HUES6 (cell line): ENCODE measurements around the gene TGM2.

Experiments used
- H3K27ac ChIP-seq: 2 replicates; pipeline ENCODE4 v1.7.0; 2013; ENCODE audit warnings: low read depth, mild to moderate bottlenecking, low read length, inconsistent platforms
- H3K27me3 ChIP-seq: 2 replicates; pipeline ENCODE4 v1.6.1; 2013; ENCODE audit warnings: low read length; ENCODE audit not compliant: control insufficient read depth, insufficient read depth
- H3K36me3 ChIP-seq: 2 replicates; pipeline ENCODE4 v1.6.1; 2013; ENCODE audit warnings: low read length; ENCODE audit not compliant: control insufficient read depth, insufficient read depth
- H3K4me1 ChIP-seq: 2 replicates; pipeline ENCODE4 v1.6.1; 2013; ENCODE audit warnings: low read length; ENCODE audit not compliant: control insufficient read depth, insufficient read depth
- H3K4me3 ChIP-seq: 2 replicates; pipeline ENCODE4 v1.5.1; 2013; ENCODE audit warnings: low read depth, low read length
- H3K9ac ChIP-seq: one replicate; pipeline ENCODE4 v1.6.1; 2013; ENCODE audit warnings: mild to moderate bottlenecking, low read length
- H3K9me3 ChIP-seq: 2 replicates; pipeline ENCODE4 v1.6.1; 2013; ENCODE audit warnings: low read depth, low read length; ENCODE audit not compliant: control insufficient read depth, insufficient read depth

TGM2 gene

GRCh38 chr20:38158701-38159351 lies 6.2 kb downstream of the TGM2 start:
- no peaks in the 10 kb centered on the region for H3K27me3 ChIP-seq
- H3K9ac ChIP-seq = no peak overlapping the region
- no peaks in the 10 kb centered on the region for H3K9me3 ChIP-seq
- no peaks in the 10 kb centered on the region for H3K36me3 ChIP-seq
- no peak overlapping the region for H3K4me3 ChIP-seq
- no peak overlapping the region for H3K27ac ChIP-seq
- peaks cover 7% of the 10 kb centered on the region; the same call in 1 of the 2 replicates for H3K4me1 ChIP-seq

GRCh38 chr20:38157635-38158495 lies 7.2 kb downstream of the TGM2 start:
- Histone ChIP-seq H3K27me3 (no peaks in the 10 kb centered on the region), H3K36me3 (no peaks in the 10 kb centered on the region), H3K4me1 (peaks cover 7% of the 10 kb centered on the region; the same call in 1 of the 2 replicates), H3K9me3 (no peaks in the 10 kb centered on the region), H3K4me3 (no peak overlapping the region), H3K27ac (no peak overlapping the region), H3K9ac (no peak overlapping the region)

GRCh38 chr20:38156888-38157634 lies 8.0 kb downstream of the TGM2 start:
- no peaks in the 10 kb centered on the region for H3K27me3 ChIP-seq
- no peak overlapping the region for H3K9ac ChIP-seq
- peaks cover 14% of the 10 kb centered on the region; the same call in 1 of the 2 replicates for H3K4me1 ChIP-seq
- no peak overlapping the region for H3K4me3 ChIP-seq
- H3K27ac ChIP-seq = no peak overlapping the region
- no peaks in the 10 kb centered on the region for H3K36me3 ChIP-seq
- no peaks in the 10 kb centered on the region for H3K9me3 ChIP-seq

GRCh38 chr20:38156280-38156679 lies 8.8 kb downstream of the TGM2 start:
- peaks cover 14% of the 10 kb centered on the region; the same call in 1 of the 2 replicates for H3K4me1 ChIP-seq
- H3K9me3 ChIP-seq = no peaks in the 10 kb centered on the region
- no peak overlapping the region for H3K4me3 ChIP-seq
- no peak overlapping the region for H3K9ac ChIP-seq
- no peaks in the 10 kb centered on the region for H3K36me3 ChIP-seq
- H3K27me3 ChIP-seq = no peaks in the 10 kb centered on the region
- no peak overlapping the region for H3K27ac ChIP-seq

- Histone ChIP-seq H3K4me3 (no peak overlapping the region), H3K27me3 (no peaks in the 10 kb centered on the region), H3K27ac (no peak overlapping the region), H3K9me3 (no peaks in the 10 kb centered on the region), H3K36me3 (no peaks in the 10 kb centered on the region), H3K9ac (no peak overlapping the region), H3K4me1 (peaks cover 14% of the 10 kb centered on the region; the same call in 1 of the 2 replicates)
These were observed 9.3 kb downstream of the TGM2 start for GRCh38 chr20:38155811-38156210.

GRCh38 chr20:38153401-38153800 lies 11.7 kb downstream of the TGM2 start:
- H3K9ac ChIP-seq = no peak overlapping the region
- H3K4me3 ChIP-seq = no peak overlapping the region
- H3K9me3 ChIP-seq = no peaks in the 10 kb centered on the region
- no peak overlapping the region for H3K27ac ChIP-seq
- no peaks in the 10 kb centered on the region for H3K36me3 ChIP-seq
- H3K4me1 ChIP-seq = peaks cover 8% of the 10 kb centered on the region; the same call in 1 of the 2 replicates
- no peaks in the 10 kb centered on the region for H3K27me3 ChIP-seq

GRCh38 chr20:38152621-38153221 lies 12.3 kb downstream of the TGM2 start:
- H3K4me1 ChIP-seq = peaks cover 7% of the 10 kb centered on the region; the same call in 1 of the 2 replicates
- no peak overlapping the region for H3K9ac ChIP-seq
- H3K27ac ChIP-seq = no peak overlapping the region
- H3K27me3 ChIP-seq = no peaks in the 10 kb centered on the region
- H3K36me3 ChIP-seq = no peaks in the 10 kb centered on the region
- H3K9me3 ChIP-seq = no peaks in the 10 kb centered on the region
- no peak overlapping the region for H3K4me3 ChIP-seq

- Histone ChIP-seq H3K36me3 (no peaks in the 10 kb centered on the region), H3K27ac (no peak overlapping the region), H3K9ac (no peak overlapping the region)
These were observed 12.9 kb downstream of the TGM2 start for GRCh38 chr20:38152175-38152620.

GRCh38 chr20:38151455-38151854 lies 13.6 kb downstream of the TGM2 start:
- H3K9ac ChIP-seq = no peak overlapping the region
- H3K27me3 ChIP-seq = no peaks in the 10 kb centered on the region
- H3K9me3 ChIP-seq = no peaks in the 10 kb centered on the region
- H3K27ac ChIP-seq = no peak overlapping the region
- peaks cover 7% of the 10 kb centered on the region; the same call in 1 of the 2 replicates for H3K4me1 ChIP-seq
- no peak overlapping the region for H3K4me3 ChIP-seq
- H3K36me3 ChIP-seq = no peaks in the 10 kb centered on the region

More at GRCh38 chr20:38152175-38152620, 12.9 kb downstream of the TGM2 start:
- H3K4me1 ChIP-seq = peaks cover 7% of the 10 kb centered on the region; the same call in 1 of the 2 replicates
- no peaks in the 10 kb centered on the region for H3K27me3 ChIP-seq
- no peaks in the 10 kb centered on the region for H3K9me3 ChIP-seq
- H3K4me3 ChIP-seq = no peak overlapping the region

- H3K27ac ChIP-seq = no peak overlapping the region
- peaks cover 7% of the 10 kb centered on the region; the same call in 1 of the 2 replicates for H3K4me1 ChIP-seq
- H3K4me3 ChIP-seq = no peak overlapping the region
- H3K27me3 ChIP-seq = no peaks in the 10 kb centered on the region
- no peak overlapping the region for H3K9ac ChIP-seq
- no peaks in the 10 kb centered on the region for H3K9me3 ChIP-seq
- H3K36me3 ChIP-seq = no peaks in the 10 kb centered on the region
These were observed 14.5 kb downstream of the TGM2 start for GRCh38 chr20:38150335-38151170.
